ENCODE measurements around the gene AOAH. TPM values are rescaled to one million over a fixed set of nuclear protein-coding genes. Genes with fewer than 3 reads are reported as not detected.

AOAH gene
- total and polyA plus RNA-seq, 9 of the 15 experiments (the other 6 are each of a cell fraction or from before 2014, with no cell fraction given) = not detected

DNA sequence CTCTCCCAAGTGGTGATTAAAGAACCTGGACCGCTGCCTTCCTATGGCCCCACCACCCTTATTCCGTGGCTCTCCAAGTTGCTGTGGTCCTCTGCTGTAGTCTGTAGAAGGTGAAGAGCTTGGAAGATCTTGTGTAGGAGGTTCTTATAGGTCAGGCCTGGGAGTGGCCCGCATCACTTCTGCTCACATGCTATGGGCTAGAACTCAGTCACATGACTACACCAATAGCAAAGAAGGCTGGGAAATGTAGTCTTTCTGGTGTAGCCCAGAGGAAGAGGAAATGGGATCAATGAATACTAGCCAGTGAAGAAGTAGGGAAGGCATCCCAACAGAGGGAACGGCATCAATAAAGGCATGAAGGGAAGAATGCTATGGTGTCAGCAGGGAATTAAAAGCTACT lies 41.3 kb upstream of the AOAH start:
- Histone ChIP-seq H3K27me3 (ENCODE audit: control insufficient read depth in 2 of 2, insufficient read depth in 2 of 2, low read length in 2 of 2) (no peaks in the 10 kb centered on the region), H3K4me3 (no peak overlapping the region), H3K27ac (ENCODE audit: extremely low read depth, low read depth, low read length) (no peak overlapping the region), H2AFZ (ENCODE audit: low read depth, low read length) (peak overlapping the region; percentile 48; the same call in 1 of the 2 replicates), H4K20me1 (replicated peaks; ENCODE audit: control insufficient read depth, insufficient read depth, low read length) (no peaks in the 10 kb centered on the region), H3K4me2 (ENCODE audit: insufficient read depth, low read length) (peak overlapping the region; percentile 17; the same call in 1 of the 2 replicates), H3K9me1 (ENCODE audit: control insufficient read depth, insufficient read depth, low read length) (no peaks in the 10 kb centered on the region), H3K36me3 (ENCODE audit: control insufficient read depth, insufficient read depth, low read length) (no peaks in the 10 kb centered on the region), H3K79me2 (ENCODE audit: control insufficient read depth, insufficient read depth, low read length) (no peaks in the 10 kb centered on the region), H3K9ac (ENCODE audit: insufficient read depth in 1 of 2, low read depth in 2 of 2, low read length in 2 of 2) (no peak overlapping the region), H3K4me1 (replicated peaks in 1 of 2; ENCODE audit: control insufficient read depth in 2 of 2, insufficient read depth in 2 of 2, low read length in 2 of 2) (no peaks in the 10 kb centered on the region; a peak in 1 of 5 replicates), H3K9me3 (replicated peaks; ENCODE audit: control insufficient read depth, insufficient read depth, low read depth, low read length) (no peaks in the 10 kb centered on the region)
- intact Hi-C loops (cut with micrococcal nuclease) = no loop called here
- DNase-seq (ENCODE audit: extremely low read depth in 1 of 4, low spot score in 3 of 4) (peak; percentile 14 to 30 (median 22)), ATAC-seq (peak; percentile 97), FAIRE-seq (peak; percentile 60)
- CTCF ChIA-PET (ENCODE audit: low intra/inter-chr PET ratio) = no interaction called here
- POLR2A ChIA-PET = no interaction called here
- WGBS (ENCODE audit: insufficient coverage, low coverage, missing lambda C conversion rate) = 0% methylated on average over 4 of the region's 4 CpGs
- in situ Hi-C loops (cut with MboI) = no loop called here
- no TSS peak for BruUV-seq (replicated peaks)
- peak; percentile 82 for TF ChIP-seq RAD51 (IDR thresholded peaks at IDR 0.05; ENCODE audit: borderline replicate concordance, low read depth)
- no peak for TF ChIP-seq HEY1 (CRISPR knock-in tag; IDR thresholded peaks at IDR 0.05; ENCODE audit: borderline replicate concordance)
- peak; percentile 47 to 54; a peak in 2 of 4 replicates for TF ChIP-seq SIX5 (IDR thresholded peaks at IDR 0.05; ENCODE audit: borderline replicate concordance in 1 of 2, insufficient read depth in 1 of 2, low read depth in 1 of 2, low read length in 2 of 2)
- peak; percentile 50; the same call in 1 of the 2 replicates for TF ChIP-seq SPI1 (IDR thresholded peaks at IDR 0.05; ENCODE audit: borderline replicate concordance, low read depth, low read length)
- no peak for TF ChIP-seq KDM4B (IDR thresholded peaks at IDR 0.05; ENCODE audit: borderline replicate concordance in 2 of 2, low read depth in 1 of 2)
- TF ChIP-seq FOXP4 (CRISPR knock-in tag; IDR thresholded peaks at IDR 0.05; ENCODE audit: borderline replicate concordance) = no peak
- TF ChIP-seq, protein P1, sequence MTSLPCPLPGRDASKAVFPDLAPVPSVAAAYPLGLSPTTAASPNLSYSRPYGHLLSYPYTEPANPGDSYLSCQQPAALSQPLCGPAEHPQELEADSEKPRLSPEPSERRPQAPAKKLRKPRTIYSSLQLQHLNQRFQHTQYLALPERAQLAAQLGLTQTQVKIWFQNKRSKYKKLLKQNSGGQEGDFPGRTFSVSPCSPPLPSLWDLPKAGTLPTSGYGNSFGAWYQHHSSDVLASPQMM (CRISPR knock-in tag; IDR thresholded peaks at IDR 0.05) = no peak
- peak; percentile 82 for TF ChIP-seq HCFC1 (IDR thresholded peaks at IDR 0.05; ENCODE audit: low read depth, low read length)
- no peak for TF ChIP-seq NR3C1 (CRISPR knock-in tag; IDR thresholded peaks at IDR 0.05)
- TF ChIP-seq ZBED1 (IDR thresholded peaks at IDR 0.05) = no peak
- TF ChIP-seq CREBBP (IDR thresholded peaks at IDR 0.05; ENCODE audit: low read depth, low read length) = no peak
- peak; percentile 75 for TF ChIP-seq ZNF143 (CRISPR knock-in tag; IDR thresholded peaks at IDR 0.05)
- no peak for TF ChIP-seq CREB1 (IDR thresholded peaks at IDR 0.05)
- peak; percentile 27; the same call in 1 of the 2 replicates for TF ChIP-seq CREB1 (CRISPR knock-in tag; IDR thresholded peaks at IDR 0.05)
- TF ChIP-seq, protein P2, sequence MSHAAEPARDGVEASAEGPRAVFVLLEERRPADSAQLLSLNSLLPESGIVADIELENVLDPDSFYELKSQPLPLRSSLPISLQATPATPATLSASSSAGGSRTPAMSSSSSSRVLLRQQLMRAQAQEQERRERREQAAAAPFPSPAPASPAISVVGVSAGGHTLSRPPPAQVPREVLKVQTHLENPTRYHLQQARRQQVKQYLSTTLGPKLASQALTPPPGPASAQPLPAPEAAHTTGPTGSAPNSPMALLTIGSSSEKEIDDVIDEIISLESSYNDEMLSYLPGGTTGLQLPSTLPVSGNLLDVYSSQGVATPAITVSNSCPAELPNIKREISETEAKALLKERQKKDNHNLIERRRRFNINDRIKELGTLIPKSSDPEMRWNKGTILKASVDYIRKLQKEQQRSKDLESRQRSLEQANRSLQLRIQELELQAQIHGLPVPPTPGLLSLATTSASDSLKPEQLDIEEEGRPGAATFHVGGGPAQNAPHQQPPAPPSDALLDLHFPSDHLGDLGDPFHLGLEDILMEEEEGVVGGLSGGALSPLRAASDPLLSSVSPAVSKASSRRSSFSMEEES (CRISPR knock-in tag; IDR thresholded peaks at IDR 0.05) = peak; percentile 97
- peak in 1 of 2 experiments; percentile 18; a peak in 1 of 4 replicates for TF ChIP-seq NRF1 (conservative IDR thresholded peaks at IDR 0.05 in 1 of 2, IDR thresholded peaks at IDR 0.05 in 1 of 2)
- TF ChIP-seq ELF1 (tag; IDR thresholded peaks at IDR 0.05) = peak; percentile 70
- no peak for TF ChIP-seq CHD1 (IDR thresholded peaks at IDR 0.05; ENCODE audit: low read length)
- TF ChIP-seq NR2C1 (IDR thresholded peaks at IDR 0.05) = peak; percentile 32; the same call in 1 of the 2 replicates
- TF ChIP-seq NR2C1 (tag; IDR thresholded peaks at IDR 0.05) = peak; percentile 38; the same call in 1 of the 2 replicates
